Inflammatory macrophage treated with lipopolysaccharide for 4 hours (primary cell): ENCODE data around the gene INSIG2.
A peak's percentile ranks its signal among the peaks of the same experiment; 100 is the strongest.
"Not testable (repeated sequence)": the region's sequence is repeated elsewhere in the genome, so short reads cannot be mapped to it uniquely, and the experiment has no call there.

Experiments
- DNase-seq: peaks from one replicate; pipeline ENCODE4 v3.0.0-alpha.2; 2020

INSIG2 gene

DNA sequence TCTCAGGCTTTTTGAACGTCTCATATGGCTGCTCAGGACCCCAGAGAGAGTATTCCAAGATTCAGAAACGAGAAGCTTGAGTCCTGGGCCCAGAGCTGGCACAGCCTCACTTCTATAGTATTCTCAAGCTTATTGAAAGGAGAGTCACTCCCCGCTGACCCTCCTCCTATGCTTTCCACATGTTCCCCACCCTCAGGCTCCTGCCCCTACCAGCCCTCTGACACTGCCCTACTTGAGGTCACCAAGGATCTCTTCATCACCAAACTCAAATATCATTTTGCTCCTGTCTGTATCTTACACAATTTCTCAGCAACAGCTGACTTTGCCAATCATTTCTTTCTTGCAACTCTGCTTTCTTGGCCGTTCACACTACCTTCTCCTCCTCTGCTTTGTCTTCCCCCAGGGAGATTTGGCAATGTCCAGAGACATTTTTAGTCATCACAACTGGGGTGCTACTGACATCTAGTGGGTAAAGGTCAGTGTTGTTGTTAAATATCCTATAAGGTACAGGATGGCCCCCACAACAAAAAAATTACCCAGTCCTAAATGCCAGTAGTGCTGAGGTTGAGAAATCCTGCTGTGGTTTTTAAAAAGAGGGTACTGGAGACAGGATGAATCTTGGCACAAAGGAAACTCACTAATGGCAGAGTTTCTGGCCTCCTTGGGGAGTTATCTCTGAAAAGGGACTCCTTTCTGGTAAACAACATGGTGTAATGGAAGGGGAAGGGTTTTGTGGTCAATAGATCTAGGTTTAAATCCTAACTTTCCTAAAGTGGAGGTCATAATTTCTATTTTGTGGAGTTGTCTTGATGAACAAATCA, 26.9 kb upstream of the INSIG2 start:
- peak; percentile 84 for DNase-seq

DNA sequence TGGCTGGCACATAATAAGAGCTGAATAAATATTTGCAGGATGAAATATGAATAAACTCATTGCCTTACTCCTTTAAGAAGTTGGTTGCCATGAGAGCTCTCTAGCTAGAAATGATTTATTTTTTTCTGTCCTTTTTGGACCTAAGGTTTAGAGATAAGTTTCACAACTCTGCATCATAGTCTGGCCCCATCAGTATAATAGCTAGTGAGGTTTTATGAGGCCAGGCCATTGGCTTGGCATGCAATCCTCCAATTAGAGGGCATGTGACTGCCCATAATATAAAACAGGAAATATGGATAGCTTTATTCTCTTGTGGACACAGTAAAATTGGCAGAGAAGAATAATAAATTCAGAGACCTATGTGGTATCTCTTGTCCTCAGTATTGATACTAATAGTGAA, 26.2 kb upstream of the INSIG2 start:
- DNase-seq = no peak

DNA sequence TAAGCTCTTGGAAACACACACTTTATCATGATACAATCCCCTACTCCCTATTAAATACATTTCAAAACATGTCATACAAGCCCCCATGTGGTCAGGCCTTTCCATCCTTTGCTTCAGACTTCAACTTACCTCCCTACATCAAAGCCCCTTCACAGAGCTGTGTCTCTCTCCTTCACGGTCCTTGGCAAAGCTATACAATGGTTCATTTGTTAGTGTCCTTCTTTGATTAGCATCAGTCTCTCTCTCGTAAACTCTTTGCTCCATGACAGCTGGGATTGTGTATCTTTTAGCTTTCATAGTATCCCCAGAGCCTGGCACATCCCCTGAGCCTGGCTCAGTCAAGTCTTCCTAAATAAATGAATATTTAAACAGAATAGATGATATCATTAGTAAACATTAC, 25.6 kb upstream of the INSIG2 start:
- no peak for DNase-seq

DNA sequence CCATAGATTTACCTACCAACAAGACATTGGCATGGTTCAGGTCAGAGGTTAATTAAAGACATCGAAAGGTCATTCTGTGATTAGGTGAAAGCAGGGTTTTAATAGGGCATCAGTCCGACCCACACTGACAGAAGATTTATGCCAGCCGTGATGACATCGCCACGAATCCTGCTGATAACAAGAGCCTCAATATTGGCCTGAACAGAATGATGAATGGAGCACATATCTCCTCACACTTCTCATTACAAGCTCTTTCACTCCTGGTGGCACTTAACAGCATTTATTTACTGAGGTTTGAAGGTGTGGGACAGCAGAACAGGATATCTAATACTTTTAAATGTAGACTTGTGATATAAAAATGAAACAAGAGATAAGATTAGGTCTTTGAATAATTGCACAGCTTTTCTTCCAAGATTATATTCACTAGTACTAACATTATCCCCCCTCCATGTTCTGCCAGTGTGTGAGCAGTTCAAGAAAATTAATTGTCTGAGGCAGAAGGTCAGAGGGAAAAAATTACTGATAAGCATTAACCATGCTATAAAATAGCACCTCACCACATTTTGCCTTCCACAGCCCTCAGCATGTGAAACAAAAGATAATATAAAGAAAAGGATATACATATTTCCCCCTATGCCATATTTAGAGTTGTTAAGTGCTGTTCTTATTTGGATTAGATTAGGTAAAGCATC, 23.1 kb upstream of the INSIG2 start:
- DNase-seq = no peak

DNA sequence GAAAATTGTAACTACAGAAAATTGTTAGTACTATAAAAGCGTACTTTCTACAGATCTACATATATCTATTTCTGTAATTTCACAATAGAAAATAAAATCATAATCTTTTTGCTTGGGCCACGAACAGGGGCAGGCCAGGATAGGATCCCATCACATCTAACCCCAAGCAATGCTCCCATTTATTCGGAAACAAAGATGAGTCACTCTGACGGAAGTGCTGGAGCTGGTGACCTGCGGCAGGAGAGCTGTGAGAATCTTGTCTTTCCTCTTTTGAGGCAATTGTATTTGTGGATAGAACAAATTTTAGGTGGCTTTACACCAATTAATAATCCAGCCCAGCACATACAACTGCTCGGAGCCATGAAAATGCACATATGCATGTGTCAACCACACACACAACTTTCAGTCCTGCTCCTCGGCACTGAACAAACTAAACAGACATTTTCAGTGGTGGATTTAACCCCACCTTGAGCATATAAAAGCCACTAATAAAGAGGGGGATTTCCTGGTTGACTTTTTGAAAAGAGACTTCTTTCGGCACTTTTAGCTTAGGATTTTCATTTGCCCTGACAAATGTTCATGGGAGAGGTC, 22.3 kb upstream of the INSIG2 start:
- DNase-seq = no peak

DNA sequence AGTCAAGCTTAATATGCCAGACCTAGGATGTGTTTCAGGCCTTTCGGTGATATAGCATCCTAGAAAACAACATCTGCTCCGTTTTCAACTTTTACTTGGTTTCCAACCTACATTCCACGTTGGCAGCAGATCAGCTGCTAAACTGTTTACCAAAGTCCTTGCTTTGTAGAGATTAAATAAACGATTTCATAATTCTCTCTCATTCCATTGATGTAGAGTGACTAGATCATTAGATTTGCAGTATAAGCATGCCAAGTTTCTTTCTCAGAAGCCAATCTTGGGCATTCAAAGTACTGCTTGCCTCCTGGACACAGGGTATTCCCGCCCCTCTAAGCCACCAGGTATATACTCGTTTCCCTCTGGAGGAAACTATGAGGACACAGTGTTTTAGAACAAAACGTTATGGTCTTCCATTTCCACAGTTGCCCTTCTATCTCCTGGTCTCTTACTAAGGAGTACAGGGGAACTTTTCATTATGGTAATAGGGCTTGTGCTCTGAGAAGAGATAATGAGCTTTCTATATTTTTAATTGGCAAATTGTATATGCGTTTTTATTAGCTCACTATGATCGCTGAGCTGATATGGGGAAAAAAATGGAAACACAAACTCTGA, 10.5 kb upstream of the INSIG2 start:
- DNase-seq = no peak

DNA sequence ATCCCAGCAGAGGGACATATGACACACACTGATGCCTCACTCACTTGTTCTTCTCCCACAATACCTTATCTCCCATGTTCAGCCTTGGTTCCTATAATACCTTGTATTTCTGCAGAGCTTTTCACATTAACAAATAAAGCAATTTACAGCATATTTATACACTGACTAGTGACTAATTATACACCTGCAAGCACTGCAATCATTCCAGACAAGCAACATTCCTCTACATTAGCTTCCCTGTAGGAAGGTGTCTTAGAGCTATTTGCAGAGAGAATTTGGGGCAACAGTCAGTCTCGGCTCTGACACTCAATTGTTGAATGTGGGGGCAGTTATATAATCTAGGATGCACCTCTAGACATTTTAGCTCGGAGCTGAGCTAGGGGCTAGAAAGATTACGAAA, 9.5 kb upstream of the INSIG2 start:
- DNase-seq = no peak

DNA sequence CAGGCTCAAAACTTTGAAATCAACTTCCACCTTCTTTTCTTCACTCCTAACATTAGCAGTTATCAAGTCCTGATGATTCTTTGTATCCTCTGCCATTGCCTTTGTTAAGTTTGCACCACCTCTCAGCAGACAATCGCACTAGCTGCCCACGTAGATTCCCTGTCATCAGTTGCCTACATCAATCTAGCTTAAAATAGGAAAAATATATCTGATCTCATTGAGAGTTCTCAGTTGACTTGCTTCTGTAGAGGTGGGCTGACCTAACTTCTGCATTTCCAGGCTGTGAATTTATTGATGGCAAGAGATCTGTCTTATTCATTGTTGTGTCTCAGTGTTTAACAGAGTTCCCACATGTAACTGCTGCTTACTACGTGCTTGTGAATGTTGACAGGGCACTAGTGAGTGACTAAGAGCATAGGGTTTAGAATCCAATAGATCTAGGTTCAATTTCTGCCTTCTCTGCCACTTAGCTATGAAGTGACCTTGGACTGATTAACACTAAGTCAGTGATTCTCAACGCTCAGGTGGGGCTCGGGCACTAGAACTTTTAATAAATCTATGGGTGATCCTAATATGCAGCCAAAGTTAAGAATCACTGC, 3.7 kb upstream of the INSIG2 start:
- DNase-seq = peak; percentile 46

DNA sequence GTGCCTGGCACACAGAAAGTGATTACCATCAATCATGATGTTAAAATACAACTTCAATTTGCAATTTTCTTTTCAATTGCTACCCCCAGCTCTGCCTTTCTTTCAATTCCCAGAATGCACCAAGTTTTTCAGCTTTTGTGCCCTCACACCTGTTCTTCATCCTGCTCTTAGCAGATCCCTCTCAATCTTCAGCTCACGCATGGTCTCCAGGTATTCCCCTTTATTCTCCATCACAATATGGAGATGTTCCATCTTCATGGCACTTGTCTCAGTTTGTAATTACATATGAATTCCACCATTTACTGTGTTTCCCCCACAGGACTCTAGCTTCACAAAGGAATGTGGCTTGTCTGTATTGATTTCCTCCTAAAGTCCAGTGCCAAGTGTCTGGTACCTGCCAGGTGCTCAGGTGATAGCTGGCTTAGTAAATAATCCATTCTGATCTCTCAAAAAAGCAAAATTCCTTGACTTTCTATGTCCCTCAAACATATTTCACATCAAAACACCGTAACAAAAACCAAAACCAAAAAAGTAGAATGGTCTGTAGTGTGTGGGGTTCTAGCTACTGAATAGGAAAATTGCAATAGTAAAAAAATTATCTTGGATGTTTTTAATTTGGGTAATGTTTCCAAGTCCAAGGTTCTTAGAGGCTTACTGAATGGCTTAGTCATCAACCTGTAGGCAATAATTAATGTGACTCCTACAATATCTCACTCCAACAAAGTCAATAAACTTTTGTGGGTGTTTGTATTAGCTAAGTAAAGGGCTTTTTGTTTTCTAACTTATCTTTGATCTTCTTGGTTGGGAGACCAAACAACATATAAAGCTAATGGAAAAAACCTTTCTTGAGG, 2.9 kb upstream of the INSIG2 start:
- no peak for DNase-seq

DNA sequence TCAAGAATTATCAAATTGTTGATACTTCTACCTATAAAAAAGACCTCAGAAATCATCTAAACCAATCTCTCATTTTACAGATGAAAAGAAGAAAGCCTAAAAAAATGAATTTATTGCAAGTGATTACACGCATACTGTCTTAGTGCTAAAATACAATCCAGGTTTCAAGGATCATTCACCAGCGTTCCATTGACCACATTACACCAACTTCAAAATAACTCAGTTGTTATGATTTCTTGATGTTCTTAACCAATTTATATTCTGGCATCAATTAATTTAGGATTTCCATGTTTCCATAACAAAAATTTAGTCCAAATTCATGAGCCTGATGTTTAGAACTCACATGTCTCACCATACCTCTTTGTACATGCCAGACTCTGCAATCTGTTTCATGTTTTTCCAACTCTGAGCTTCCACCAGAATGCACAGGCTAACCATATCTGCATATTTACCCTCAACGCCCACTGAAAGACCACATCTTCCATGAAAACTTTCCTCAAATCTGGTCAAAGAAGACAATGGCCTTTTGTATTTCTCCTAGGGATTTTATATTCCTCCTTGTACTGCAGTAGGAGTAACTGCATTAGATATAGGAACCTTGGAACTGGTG, 2.1 kb upstream of the INSIG2 start:
- no peak for DNase-seq

DNA sequence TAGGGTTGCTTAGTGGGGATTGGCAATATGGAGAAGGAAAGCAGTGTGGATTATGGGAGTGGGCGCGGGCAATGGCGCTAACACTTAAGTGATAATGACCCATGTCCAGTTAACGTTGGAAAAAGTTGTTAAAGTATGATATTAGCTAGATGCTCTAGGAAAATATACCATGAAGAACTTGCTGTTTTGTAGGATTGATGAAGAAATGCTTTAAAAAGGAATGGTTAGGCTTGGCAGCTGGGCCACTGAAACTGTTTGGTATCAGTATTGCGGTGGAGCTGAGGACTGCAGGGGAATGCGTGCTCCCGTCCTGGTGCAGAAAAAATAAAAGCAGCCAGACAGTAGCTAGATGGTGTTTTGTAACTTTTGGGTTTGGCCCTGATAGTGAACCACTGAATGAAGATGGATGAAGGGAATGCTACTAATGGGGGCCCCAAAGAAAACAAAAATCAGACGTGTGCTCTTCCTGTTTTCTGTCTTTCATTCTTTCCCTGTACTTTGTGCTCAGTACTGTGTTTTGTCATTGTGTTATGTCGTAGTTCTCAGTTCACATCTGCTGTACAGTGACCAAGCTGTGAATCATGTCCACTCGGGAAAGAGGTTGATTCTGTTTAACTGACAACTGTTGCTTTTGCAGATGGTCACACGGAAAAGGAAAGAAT, 999 bp downstream of the INSIG2 start:
- peak; percentile 80 for DNase-seq

DNA sequence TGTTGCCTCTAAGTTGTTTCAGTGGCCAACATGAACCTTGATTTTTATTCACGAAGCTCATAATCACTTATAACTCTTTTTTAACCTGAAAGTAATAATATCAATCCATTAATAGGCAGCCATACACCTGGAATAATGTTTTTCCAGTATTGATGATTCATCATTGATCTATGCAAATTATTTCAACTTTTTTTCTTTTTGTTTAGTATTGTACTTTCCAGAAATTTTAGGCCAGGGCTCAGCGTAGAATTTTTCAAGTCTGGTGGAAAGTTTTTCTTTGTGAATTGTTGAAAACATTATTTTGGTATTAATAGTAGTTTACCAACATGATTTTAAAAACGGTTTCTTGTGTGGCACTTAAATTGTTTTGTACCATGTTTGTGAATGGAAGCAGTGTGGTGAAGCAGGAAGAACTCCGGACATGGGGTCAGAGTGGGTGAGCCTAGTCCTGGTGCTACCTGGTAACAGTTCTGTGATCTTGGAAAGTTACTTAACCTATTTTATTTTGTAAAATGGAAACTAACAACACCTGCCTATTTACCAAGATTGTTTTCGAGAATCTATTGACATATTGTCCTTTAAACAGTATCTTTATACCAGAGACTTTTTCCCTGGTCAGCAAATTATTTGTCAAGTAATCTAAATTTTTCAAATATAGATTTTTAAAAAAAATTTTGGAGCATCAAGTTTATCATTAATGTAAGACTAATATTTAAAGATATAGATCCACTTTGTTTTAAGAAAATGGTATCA, 2.3 kb downstream of the INSIG2 start:
- no peak for DNase-seq

DNA sequence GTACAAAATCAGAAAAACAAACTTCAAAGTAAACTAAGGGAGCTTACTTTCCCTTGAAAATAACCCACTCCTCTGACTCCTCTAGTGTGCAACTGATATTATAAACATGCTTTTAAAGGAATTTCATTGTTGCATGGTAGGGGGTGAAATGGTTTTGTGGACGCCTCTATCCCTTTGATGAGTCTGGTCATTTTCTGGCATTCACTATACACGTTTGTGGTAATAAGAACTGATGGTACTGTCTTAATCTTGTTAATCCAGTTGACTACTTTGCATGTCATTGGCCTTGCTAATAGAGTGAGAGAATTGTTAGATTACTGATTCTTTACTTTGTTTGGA, 2.8 kb downstream of the INSIG2 start:
- no peak for DNase-seq

DNA sequence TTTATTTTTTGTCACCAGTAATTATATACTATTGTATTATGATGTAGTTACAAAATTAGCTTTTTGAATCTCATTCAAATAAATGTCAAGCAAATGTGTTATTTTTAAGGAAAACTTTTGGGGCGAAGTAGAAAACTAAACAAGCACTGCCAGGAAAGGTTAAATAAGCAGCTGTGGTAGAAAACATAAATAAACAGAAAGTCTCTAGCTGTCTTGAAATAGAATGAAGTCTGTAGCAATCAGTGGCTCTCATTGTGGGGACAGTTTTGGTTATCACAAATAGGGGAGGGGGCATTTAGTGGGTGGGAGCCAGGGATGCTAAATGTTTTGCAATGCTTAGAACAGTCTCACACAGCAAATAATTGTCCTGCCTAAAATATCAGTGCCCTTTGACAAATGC, 3.4 kb downstream of the INSIG2 start:
- DNase-seq = no peak

DNA sequence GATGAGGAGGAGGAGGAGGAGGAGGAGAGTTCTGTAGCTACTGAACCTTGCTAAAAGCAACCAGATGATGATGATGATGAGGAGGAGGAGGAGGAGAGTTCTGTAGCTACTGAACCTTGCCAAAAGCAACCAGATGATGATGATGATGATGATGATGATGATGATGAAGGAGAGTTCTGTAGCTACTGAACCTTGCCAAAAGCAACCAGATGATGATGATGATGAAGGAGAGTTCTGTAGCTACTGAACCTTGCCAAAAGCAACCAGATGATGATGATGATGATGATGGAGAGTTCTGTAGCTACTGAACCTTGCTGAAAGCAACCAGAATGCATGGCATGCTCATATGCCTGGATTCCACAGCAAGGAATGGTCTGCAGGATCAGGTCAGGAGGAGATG, 5.8 kb downstream of the INSIG2 start:
- not testable (repeated sequence) for DNase-seq

DNA sequence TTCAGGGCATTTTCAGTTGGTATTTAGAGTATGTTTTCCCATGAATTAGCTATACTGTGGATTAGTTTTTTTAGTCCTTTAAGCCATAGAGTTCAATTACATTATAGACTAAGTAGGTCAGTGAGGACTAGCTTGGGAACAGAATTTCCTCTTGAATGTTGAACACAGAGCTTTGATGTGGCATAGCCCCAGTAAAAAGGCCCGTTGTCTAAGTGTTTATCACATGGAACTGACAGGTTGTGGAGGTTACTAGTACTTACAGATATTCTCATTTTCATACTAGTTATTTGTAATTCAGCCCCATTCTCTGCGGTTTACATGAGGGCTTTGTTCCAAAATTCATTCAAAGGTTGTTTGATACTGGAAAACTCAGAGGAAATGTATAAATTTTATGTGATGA, 6.2 kb downstream of the INSIG2 start:
- no peak for DNase-seq

DNA sequence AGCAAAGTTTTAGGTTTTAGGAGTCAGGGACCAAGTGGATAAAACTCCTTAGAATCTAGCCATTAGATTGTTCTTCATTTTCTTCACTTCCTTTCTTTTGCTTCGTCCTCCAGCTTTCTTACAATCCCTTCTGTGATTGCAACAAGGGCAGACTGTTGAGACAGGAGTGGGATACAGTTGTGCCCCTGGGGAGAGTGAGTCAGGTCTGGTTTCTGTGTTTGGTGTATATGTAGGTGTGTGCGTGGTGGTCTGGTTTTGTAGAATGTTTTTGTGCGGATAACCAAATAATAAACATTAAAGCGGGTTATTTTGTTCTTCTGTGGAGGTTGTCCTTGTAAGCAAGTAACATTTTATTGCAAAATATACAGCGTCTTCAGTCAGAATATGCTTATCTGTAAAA, 7.3 kb downstream of the INSIG2 start:
- peak; percentile 30 for DNase-seq

DNA sequence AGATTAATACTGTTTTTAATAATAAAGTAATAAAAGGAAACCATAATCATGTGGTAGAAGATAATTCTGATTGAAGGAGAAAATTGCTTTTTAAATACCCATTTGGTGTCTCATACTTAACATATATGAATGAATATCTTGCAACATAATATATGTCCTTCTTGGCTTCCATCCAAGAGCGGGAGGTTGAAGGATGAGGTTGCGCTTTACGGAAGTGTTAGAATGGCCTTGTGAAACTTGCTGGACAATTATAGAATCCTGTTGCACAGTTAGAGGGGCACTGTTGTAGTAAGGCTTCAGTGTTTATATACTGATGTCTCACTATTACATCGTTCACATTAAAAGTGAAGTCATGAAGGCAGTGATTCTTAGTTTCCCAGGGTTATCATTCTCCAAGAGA, 9.4 kb downstream of the INSIG2 start:
- DNase-seq = peak; percentile 93

DNA sequence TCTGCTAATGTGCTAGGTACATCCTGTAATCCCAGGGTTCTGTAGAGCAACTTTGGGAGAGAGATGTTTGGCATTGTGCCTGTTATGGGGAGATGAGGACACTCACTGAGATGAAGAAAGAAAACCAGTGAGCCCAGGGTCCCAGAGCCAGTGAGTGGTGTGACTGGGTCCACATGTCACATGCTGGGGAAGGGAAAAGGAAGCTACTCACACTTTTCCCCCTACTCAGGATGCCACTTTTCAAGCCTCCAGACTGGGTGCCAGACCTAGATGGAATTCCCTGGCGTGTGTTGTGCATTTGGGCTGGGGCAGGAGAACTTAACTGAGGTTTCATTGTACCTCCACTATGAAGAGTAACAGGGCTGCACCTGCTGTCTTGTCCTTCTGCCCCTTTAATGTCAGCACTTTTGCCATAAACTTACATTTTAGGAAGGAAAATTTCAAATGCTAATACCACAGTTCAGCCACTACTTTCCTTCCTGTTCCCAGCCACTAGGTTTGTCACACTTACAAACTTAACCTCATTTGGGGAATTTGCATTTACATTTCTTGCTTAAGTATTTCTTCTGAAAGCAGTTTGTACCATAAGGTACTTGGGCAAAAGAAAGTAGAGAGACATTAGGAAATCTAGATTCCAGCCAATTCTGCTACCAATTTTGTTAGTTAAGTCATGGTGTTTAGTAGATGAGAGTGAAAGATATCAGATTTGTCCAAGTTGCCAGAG, 10.2 kb downstream of the INSIG2 start:
- peak; percentile 81 for DNase-seq
